ENCODE data around the gene DEFB116. TPM values are rescaled to one million over a fixed set of nuclear protein-coding genes. Genes with fewer than 3 reads are reported as not detected.

DEFB116 gene
- total RNA-seq (not detected in 2 replicates), polyA plus RNA-seq (not detected in 2 replicates)

- H3K4me3 ChIP-seq = no peak within 1 kb of the TSS
- 49% methylated on average over 8 of the region's 8 CpGs for whole genome bisulfite sequencing (ENCODE audit: low lambda C conversion rate, missing lambda C conversion rate)
- no peaks in the 10 kb centered on the region for H3K9me3 ChIP-seq (ENCODE audit: low read depth)
- H3K36me3 ChIP-seq (replicated peaks; ENCODE audit: insufficient read depth, low read depth) = no peaks in the 10 kb centered on the region
- H3K27ac ChIP-seq = no peak within 1 kb of the TSS
- H4K20me1 ChIP-seq (ENCODE audit: insufficient read depth, poor library complexity, severe bottlenecking) = no peaks in the 10 kb centered on the region
- no peaks in the 10 kb centered on the region for H3K79me2 ChIP-seq
- H2AFZ ChIP-seq = no peak within 1 kb of the TSS
- DNase-seq (ENCODE audit: low spot score) = no peak
- H3K27me3 ChIP-seq = no peaks in the 10 kb centered on the region
- no peaks in the 10 kb centered on the region for H3K9me2 ChIP-seq (replicated peaks; ENCODE audit: insufficient read depth)
- TF ChIP-seq CTCF (IDR thresholded peaks at IDR 0.05; ENCODE audit: poor library complexity) (no peak), EZH2 (IDR thresholded peaks at IDR 0.05; ENCODE audit: borderline replicate concordance) (no peak), EZH2phosphoT487 (IDR thresholded peaks at IDR 0.05; ENCODE audit: low read depth, severe bottlenecking, unreplicated experiment) (no peak)
- H3K4me1 ChIP-seq (ENCODE audit: insufficient read depth) = no peaks in the 10 kb centered on the region
- no peak within 1 kb of the TSS for H3K4me2 ChIP-seq
Observed at GRCh38 chr20:31308535-31309162, at the start of gene DEFB116. TSS of gene DEFB116 (minus strand) at chr20:31308585. CDS start at chr20:31308585, 0 bp downstream.

- 21% methylated on average over 1 of the region's 1 CpG for WGBS (ENCODE audit: low lambda C conversion rate, missing lambda C conversion rate)
- H3K27me3 ChIP-seq = no peaks in the 10 kb centered on the region
- TF ChIP-seq CTCF (IDR thresholded peaks at IDR 0.05; ENCODE audit: poor library complexity) (no peak), EZH2 (IDR thresholded peaks at IDR 0.05; ENCODE audit: borderline replicate concordance) (no peak), EZH2phosphoT487 (IDR thresholded peaks at IDR 0.05; ENCODE audit: low read depth, severe bottlenecking, unreplicated experiment) (no peak)
- H3K27ac ChIP-seq = no peak overlapping the region
- no peaks in the 10 kb centered on the region for H3K9me3 ChIP-seq (ENCODE audit: low read depth)
- no peaks in the 10 kb centered on the region for H4K20me1 ChIP-seq (ENCODE audit: insufficient read depth, poor library complexity, severe bottlenecking)
- H3K4me1 ChIP-seq (ENCODE audit: insufficient read depth) = no peaks in the 10 kb centered on the region
- no peak overlapping the region for H2AFZ ChIP-seq
- no peak for DNase-seq (ENCODE audit: low spot score)
- H3K79me2 ChIP-seq = no peaks in the 10 kb centered on the region
- no peaks in the 10 kb centered on the region for H3K36me3 ChIP-seq (replicated peaks; ENCODE audit: insufficient read depth, low read depth)
- H3K9me2 ChIP-seq (replicated peaks; ENCODE audit: insufficient read depth) = no peaks in the 10 kb centered on the region
- no peak overlapping the region for H3K4me3 ChIP-seq
- H3K4me2 ChIP-seq = no peak overlapping the region
Observed at GRCh38 chr20:31355981-31356380, 47.6 kb upstream of the DEFB116 start.

- no peaks in the 10 kb centered on the region for H3K9me3 ChIP-seq (ENCODE audit: low read depth)
- H4K20me1 ChIP-seq (ENCODE audit: insufficient read depth, poor library complexity, severe bottlenecking) = no peaks in the 10 kb centered on the region
- TF ChIP-seq CTCF (IDR thresholded peaks at IDR 0.05; ENCODE audit: poor library complexity) = no peak
- no peak for TF ChIP-seq EZH2phosphoT487 (IDR thresholded peaks at IDR 0.05; ENCODE audit: low read depth, severe bottlenecking, unreplicated experiment)
- no peak for TF ChIP-seq EZH2 (IDR thresholded peaks at IDR 0.05; ENCODE audit: borderline replicate concordance)
- no peak overlapping the region for H3K4me3 ChIP-seq
- no peaks in the 10 kb centered on the region for H3K79me2 ChIP-seq
- DNase-seq (ENCODE audit: low spot score) = no peak
- H2AFZ ChIP-seq = no peak overlapping the region
- H3K4me2 ChIP-seq = no peak overlapping the region
- no peaks in the 10 kb centered on the region for H3K36me3 ChIP-seq (replicated peaks; ENCODE audit: insufficient read depth, low read depth)
- no peaks in the 10 kb centered on the region for H3K4me1 ChIP-seq (ENCODE audit: insufficient read depth)
- no peak overlapping the region for H3K27ac ChIP-seq
- no peaks in the 10 kb centered on the region for H3K27me3 ChIP-seq
- no peaks in the 10 kb centered on the region for H3K9me2 ChIP-seq (replicated peaks; ENCODE audit: insufficient read depth)
Observed at GRCh38 chr20:31341470-31341869, 33.1 kb upstream of the DEFB116 start.

Data from hepatocyte (in vitro differentiated cells).